Stimulated activated CD8-positive, alpha-beta memory T cell treated with anti-CD3 and anti-CD28 coated beads, Interleukin-12 subunit alpha, Interleukin-12 subunit beta, amount 100 ng/mL, for 4 hours (primary cell): ENCODE measurements around the gene GGT1.
"Not testable (repeated sequence)": the region's sequence is repeated elsewhere in the genome, so short reads cannot be mapped to it uniquely, and the experiment has no call there.

Experiments
- DNase-seq: peaks from one replicate; pipeline ENCODE4 v3.0.0-alpha.2; 2020; ENCODE audit warnings: low read depth

Gene GGT1

DNA sequence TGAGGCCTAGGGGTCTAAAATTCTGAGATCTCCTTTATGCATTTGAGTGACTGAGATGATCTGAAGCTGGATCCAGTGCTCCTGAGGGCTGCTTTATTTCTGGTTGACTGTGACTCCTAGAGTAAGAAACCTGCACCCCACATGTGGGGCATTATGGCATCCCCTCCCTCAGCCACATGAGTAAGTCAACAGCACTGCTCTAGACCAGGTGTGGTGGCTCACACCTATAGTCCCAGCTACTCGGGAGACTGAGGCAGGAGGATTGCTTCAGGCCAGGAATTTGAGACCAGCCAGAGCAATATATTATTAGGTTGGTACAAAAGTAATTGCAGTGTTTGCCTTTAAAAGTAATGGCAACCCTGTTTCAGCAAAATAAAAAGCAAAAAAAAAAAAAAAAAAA is 39.3 kb downstream of the GGT1 start:
- not testable (repeated sequence) for DNase-seq

DNA sequence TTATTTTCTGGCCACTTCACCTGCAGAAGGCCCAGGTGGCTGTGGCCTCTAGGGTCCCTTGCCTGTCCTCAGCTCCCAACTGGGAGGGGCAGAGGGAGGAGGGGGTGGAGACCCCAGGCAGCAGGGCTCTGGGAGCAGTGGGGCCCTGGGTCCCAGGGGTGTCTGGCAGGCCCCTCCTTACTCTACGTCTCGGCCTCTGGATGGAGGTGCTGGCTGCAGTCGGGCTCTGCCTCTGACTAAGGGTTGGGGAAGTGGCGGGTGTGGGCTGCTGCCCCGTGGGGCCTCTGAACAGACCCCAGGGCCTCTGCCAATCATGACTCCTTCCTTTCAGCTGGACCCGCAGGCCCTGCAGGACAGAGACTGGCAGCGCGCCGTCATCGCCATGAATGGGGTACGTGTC is 41.4 kb downstream of the GGT1 start:
- not testable (repeated sequence) for DNase-seq

DNA sequence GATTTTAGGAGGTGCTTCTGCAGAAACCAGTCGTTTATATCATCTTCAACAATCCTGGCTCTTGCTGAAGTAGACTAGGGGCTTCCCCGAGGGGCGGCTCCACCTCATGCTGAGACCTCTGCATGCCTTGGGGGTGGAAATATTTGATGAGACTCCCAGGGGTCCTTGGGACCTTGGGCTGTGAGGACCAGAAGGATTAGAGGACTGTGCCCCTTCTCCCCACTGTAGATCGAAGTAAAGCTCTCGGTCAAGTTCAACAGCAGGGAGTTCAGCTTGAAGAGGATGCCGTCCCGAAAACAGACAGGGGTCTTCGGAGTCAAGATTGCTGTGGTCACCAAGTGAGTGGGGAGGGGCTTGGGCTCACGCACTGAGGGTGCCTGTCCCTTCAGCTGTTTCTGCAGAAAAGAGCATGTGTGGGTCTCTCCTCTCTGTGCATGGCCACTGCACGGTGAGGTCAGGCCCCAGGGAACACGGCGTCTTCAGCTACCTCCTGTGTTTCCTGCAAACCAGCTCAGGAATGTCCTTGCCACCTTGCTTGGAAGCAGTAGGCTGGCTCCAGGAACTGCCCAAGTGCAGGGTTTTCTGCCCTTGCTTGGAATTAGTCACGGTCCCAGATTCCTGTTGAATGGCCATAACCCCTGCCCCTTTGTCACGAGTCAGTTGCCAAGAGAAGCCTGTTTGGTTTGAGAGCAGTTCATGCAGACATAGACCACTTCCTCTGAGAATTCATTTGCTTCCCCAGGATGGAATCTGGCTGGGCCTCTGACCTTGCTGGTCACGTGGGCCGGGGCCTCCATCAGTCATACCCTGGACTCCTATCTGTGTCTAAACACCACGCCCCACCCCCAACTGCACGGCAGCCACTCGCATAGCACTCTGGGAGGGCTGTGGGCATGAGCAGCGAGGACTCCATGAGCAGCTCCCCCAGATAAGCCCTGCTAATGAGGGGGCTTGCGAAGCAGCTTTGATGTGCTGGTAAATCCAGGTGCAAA is 42.7 kb downstream of the GGT1 start:
- DNase-seq = not testable (repeated sequence)

DNA sequence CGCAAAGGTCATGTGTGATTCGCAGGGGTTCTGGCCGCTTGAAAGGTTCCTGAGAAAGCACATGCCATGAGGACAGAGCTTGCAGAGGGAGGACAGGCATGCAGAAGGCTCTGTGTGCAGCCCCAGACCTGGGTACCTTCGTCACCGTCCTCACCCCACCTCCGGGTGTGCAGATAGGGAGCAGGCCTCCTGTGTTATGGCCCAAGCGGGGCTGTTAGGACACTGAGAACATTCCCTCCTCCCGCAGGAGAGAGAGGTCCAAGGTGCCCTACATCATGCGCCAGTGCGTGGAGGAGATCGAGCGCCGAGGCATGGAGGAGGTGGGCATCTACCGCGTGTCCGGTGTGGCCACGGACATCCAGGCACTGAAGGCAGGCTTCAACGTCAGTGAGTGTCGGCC is 43.8 kb downstream of the GGT1 start:
- DNase-seq = not testable (repeated sequence)

DNA sequence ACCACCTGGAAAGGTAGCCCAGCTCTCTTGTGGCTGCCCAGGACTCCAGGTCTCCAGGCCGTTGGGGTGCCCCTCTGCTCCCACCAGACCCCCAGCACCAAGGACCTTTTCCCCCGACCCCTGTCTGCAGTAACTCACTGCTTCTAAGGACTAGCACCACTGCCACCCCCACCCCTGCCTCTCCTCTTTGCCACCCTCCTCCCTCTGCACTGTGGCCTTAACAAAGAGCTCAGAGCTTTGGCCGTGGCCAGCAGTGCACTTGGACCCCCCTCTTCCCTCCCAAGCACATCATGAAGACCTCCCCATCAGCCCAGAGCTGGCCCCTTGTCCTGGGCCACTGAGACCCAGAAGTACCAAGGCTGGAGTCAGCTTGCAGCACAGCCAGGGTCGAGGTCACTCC is 46.4 kb downstream of the GGT1 start:
- DNase-seq = not testable (repeated sequence)

DNA sequence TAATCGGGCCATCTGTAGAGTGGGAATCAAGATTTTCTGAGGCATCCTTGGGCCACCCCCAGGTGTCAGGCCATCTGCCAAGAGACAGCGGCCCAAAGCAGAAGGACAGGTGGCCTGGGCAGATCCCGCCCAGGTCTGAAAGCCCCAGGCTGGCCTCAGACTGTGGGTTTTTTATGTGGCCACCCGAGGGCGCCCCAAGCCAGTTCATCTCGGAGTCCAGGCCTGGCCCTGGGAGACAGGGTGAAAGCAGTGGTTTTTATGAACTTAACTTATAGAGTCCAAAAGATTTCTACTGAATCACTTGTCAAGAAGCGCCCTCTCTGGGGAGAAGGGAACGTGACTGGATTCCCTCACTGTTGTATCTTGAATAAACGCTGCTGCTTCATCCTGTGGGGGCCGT is 47.9 kb downstream of the GGT1 start:
- DNase-seq = not testable (repeated sequence)

DNA sequence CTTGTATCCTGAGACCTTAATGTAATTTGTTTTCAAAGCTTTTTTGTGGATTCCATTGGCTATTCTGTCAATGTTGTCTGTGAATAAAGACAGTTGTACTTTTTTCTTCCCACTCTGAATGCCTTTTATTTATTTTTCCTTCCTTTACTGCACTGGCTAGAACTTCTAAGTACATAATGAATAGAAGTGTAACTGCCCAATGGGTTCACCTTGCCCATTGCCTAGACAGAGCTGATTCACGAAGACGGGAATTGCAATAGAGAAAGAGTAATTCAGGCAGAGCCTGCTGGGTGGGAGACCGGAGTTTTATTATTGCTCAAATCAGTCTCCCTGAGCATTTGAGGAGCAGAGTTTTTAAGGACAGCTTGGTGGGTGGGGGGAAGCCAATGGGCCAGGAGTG is 62.4 kb downstream of the GGT1 start:
- DNase-seq = not testable (repeated sequence)

DNA sequence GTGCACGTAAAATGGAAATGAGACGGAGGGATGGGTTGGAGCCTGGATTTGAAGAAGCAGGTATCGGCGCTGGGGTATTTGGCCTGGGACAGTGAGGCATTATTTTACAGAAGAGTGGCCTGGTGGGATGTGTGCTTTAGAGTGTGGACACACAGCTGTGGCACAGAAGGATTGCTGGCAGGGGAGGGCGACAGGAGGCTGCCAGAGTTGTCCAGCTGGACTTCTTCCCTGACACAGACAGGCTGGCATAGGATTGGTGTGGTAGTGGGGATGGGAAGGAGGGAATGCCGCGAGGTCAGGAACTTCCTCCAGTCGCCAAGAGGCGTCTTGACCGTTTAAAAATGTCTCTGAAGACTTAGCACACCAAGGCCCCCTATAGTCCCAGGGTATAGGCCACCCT is 64.9 kb downstream of the GGT1 start:
- DNase-seq = not testable (repeated sequence)

DNA sequence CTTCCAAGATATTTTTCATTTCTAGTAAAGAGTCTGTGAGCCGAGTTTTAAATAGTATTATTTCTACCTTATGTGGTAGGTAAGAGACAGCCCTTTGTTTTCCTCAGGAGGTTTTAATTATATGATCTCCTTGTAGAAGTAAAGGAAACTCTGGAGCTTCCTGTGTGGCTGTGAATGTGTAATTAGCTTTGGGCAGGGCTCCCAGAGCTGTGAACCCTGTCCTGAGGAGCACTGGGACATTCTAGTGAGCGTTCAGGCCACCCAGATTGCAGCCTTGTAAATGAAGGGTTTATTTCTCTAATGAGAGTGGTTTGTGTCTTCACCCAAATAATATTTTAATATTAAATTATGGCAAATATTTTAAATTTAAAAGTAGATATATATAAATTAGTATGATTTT is 69.5 kb downstream of the GGT1 start:
- DNase-seq = not testable (repeated sequence)
